HUDEP-2 (cell line): ENCODE data around the gene MT3.

Experiments used
- DNase-seq, 76 experiments: peaks; one replicate each; lab custom pipeline; 2025; ENCODE audit not compliant: unreplicated experiment in 76 of 76; lab: John Stamatoyannopoulos, UW

The MT3 gene

GRCh38 chr16:56628486-56629350 is 39.4 kb downstream of the MT3 start:
- no peak for DNase-seq

DNA sequence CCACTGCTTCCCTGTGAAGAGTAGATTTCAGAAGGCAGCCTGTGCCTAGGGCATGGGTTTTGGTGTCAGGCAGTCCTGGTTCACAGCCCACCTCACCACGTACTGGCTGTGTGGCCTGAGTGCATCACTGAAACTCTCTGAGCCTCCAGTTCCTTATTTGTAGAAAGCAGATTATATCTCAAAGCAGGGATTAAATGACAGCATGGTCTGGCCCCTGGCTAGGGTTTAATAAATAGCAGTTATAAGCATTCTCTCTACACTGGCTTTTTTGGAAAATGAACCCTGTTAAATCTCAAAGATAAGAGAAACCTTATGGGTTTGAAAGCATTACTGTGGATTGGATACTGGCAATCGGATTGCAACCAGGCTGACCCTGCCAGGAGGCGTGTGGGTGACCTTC is 40.2 kb downstream of the MT3 start:
- DNase-seq = no peak

DNA sequence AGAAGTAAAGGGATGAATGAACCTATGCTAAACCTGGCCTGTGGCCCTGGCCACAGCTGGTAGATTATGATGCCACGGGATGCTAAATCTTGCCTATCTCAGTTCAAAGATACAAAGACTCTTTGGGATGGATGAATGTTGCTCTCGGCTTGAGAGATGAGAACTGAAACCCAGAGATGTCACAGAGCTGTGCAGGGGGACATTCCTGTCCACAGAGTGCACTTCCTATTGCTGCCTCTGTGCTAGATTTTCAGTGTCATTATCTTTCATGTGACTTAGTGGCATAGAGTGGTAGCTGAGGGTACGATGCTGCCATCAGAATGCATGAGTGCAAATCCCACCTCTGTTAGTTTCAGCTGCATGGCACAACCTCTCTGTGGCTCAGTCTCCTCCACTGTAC is 40.8 kb downstream of the MT3 start:
- no peak for DNase-seq

DNA sequence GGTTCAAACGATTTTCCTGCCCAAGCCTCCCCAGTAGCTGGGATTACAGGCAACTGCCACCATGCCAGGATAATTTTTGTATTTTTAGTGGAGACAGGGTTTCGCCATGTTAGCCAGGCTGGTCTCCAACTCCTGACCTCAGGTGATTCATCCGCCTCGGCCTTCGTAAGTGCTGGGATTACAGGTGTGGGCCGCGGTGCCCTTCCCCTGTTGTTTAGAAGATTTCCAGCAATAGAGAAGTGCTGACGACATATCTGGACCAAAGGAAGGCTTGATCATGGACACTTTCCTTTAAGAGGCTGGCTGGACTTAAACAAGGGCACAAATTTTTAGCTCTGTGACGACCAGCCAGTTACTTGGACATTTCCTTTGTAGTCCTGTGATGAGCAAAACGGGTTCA is 41.9 kb downstream of the MT3 start:
- DNase-seq = no peak

DNA sequence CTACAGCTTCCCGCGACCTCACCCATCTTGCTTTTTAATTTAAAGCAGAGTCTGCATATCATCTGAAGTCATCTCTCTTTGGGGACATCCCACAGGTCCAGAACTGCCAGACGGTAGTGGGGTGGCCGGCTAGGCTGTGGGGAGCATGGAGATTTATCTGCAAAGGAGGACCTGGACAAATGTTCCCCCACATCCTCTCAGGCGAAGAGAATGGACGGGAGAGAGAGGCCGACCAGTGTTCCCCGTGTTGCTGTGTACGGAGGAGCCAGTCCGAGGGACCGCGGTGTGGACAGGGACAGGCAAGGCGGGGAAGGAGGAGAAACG is 42.5 kb downstream of the MT3 start:
- DNase-seq = no peak

GRCh38 chr16:56632156-56632847 is 43.0 kb downstream of the MT3 start, which contains the start of gene MT1M:
Gene MT1M, plus strand, starts transcription at chr16:56632659. Its CDS starts 73 bp downstream, at chr16:56632732.
- no peak for DNase-seq

- no peak for DNase-seq
These were observed 43.6 kb downstream of the MT3 start for GRCh38 chr16:56632848-56633365.

- DNase-seq = no peak
These were observed 44.2 kb downstream of the MT3 start for GRCh38 chr16:56633535-56633934.

DNA sequence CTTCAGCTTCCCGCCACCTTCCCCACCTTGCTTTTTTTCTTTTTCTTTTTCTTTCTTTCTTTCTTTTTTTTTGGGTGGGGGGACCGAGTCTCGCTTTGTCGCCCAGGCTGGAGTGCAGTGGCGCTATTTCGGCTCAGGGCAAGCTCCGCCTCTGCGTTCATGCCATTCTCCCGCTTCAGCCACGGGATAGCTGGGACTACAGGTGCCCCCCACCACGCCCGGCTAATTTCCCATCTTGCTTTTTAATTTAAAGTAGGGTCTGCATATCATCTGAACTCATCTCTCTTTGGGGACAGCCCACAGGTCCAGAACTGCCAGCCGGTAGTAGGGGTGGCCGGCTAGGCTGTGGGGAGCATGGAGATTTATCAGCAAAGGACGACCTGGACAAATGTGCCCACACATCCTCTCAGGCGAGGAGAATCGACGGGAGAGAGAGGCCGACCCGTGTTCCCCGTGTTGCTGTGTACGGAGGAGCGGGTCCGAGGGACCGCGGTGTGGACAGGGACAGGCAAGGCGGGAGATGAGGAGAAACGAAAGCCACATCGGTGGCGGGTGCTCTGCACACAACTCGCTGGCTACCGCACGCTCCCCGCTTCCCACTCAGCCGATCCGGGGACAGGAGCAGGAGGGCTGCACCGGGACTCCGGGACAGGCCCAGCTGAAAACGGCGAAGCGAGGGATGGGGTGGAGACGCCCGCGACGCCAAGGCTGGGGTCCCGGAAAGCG is 45.5 kb downstream of the MT3 start:
- DNase-seq = no peak

DNA sequence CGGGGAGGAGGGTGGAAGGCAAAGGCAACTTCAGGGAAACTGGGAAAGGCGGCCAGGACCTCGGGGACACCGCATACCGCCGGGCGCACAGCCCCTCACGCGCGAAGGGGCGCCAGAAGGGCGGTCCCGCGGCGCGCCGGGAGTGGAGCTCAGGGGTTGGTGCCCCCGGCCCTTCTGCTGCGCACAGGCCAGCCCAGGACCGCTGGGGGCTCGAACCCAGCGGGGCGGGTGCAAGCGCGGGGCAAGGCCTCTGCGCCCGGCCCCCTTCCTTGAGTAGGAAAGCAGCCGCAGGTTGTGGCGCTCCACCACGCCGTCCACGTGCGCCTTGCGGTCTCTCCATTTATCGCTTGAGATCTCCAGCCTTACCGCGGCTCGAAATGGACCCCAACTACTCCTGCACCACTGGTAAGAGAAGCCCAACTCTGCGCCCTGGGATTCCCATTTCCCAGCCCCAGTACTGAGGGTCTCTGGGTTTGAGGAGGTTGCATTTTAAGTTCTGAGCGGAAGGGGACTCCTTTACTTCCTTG is 46.2 kb downstream of the MT3 start:
- DNase-seq = no peak

DNA sequence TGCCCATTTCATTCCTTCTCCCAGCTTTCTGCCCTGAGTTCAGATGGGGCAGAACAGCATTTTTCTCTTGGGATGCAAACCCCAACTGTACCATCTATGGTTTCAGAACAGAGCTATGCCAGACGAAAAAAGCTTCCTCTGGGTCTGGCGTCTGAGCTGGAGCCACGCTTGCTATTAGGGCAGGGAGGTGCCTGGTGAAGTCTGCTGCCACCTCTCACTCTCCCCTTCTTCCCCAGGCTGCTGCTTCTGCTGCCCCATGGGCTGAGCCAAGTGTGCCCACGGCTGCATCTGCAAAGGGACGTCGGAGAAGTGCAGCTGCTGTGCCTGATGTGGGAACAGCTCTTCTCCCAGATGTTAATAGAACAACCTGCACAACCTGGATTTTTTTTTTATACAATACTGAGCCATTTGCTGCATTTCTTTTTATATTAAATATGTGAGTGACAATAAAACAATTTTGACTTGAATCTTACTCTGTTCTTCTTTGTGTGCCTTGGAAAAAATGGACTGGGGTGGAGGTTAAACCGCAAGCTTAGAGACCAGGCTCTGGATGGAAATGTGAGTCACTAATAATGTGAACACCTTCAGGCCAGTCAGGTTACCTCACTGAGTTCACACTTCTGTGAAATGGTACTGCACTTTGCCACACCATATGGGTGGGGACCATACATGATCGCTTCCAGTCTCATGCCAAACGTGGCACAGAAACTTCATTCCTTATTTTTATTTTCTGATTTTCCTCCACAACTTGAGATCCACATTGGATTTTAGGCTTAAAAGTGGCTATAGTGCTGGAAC is 47.5 kb downstream of the MT3 start:
- no peak for DNase-seq

DNA sequence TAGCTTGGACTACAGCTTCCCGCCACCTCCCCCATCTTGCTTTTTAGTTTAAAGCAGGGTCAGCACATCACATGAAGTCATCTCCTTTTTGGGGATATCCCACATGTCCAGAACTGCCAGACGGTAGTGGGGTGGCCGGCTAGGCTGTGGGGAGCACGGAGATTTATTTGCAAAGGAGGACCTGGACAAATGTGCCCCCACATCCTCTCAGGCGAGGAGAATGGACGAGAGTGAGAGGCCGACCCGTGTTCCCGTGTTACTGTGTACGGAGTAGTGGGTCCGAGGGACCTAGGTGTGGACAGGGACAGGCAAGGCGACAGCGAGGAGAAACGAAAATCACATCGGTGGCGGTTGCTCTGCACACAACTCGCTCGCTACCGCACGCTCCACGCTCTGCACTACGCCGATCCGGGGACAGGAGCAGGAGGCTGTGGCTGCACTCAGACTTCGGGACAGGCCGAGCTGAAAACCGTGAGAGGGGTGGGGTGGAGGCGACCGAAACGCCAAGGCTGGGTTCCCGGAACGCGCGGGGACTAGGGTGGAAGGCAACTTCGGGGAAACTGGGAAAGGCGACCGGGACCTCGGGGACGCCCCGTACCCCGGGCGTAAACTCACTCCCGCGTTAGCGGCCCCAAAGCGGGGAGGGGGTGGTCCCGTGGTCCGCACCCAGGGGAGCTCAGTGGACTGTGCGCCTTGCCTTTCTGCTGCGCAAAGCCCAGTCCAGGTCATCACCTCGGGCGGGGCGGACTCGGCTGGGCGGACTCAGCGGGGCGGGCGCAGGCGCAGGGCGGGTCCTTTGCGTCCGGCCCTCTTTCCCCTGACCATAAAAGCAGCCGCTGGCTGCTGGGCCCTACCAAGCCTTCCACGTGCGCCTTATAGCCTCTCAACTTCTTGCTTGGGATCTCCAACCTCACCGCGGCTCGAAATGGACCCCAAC is 48.8 kb downstream of the MT3 start, which contains the start of gene MT1A:
TSS of gene MT1A (plus strand) at position 853 of the 937 bp plus-strand sequence. CDS start at position 926, 73 bp downstream.
- DNase-seq = no peak

- no peak for DNase-seq
These were observed 49.7 kb downstream of the MT3 start for GRCh38 chr16:56639045-56639444.

DNA sequence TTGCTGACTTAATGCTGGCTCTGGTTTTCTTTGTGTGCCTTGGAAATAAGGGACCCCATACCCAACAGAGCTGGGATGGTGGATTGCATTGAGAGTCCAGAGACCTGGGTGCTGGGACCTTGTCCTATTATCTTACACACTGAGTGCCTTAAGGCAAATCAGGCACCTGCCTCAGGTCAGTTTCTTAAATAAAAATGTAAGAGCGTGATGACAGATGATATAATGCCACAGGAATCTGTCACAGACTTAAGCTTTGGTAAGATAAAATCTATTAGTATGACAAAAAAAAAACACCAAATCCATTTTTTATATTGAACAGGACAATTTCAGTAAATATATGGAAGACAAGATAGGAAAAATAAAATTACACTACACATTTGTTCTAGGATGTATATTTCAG is 50.7 kb downstream of the MT3 start:
- no peak for DNase-seq
